Fibroblast of pulmonary artery (primary cell): ENCODE data around the gene IFIH1.

Experiments used
- DNase-seq: peaks from one replicate; pipeline ENCODE4 v3.0.0-alpha.2; 2010; ENCODE audit warnings: low read depth
- H3K4me3 ChIP-seq: replicated peaks from 2 replicates; pipeline ENCODE4 v1.5.1; 2011; ENCODE audit warnings: low read depth, mild to moderate bottlenecking, control low read depth, low read length, moderate library complexity
- TF ChIP-seq, protein P1 (sequence below): IDR thresholded peaks from 2 replicates; pipeline ENCODE4 v1.5.1; 2011; ENCODE audit warnings: mild to moderate bottlenecking, control low read depth, low read length, inconsistent platforms; ENCODE audit errors: missing control alignments

IFIH1 gene

DNA sequence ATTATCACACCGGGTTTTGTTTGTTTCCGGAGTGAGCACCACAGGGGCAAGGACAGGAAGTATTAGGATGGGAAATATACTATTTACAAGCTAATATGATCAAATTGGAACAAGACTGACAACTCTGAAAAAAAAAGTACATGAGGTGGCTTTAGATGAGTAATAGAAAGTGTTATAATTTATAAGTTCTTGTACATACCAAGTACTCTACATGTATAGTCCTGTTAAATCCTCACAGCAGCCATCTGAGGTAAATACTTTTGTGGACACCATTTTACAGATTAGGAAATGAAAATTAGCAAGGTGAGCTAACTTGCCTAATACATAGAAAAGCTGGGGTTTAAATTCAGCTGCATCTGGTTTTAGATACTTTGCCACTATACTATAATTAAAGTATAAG is 86.5 kb downstream of the IFIH1 start:
- no peak overlapping the region for H3K4me3 ChIP-seq
- DNase-seq = no peak
- TF ChIP-seq, protein P1, sequence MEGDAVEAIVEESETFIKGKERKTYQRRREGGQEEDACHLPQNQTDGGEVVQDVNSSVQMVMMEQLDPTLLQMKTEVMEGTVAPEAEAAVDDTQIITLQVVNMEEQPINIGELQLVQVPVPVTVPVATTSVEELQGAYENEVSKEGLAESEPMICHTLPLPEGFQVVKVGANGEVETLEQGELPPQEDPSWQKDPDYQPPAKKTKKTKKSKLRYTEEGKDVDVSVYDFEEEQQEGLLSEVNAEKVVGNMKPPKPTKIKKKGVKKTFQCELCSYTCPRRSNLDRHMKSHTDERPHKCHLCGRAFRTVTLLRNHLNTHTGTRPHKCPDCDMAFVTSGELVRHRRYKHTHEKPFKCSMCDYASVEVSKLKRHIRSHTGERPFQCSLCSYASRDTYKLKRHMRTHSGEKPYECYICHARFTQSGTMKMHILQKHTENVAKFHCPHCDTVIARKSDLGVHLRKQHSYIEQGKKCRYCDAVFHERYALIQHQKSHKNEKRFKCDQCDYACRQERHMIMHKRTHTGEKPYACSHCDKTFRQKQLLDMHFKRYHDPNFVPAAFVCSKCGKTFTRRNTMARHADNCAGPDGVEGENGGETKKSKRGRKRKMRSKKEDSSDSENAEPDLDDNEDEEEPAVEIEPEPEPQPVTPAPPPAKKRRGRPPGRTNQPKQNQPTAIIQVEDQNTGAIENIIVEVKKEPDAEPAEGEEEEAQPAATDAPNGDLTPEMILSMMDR = no peak

DNA sequence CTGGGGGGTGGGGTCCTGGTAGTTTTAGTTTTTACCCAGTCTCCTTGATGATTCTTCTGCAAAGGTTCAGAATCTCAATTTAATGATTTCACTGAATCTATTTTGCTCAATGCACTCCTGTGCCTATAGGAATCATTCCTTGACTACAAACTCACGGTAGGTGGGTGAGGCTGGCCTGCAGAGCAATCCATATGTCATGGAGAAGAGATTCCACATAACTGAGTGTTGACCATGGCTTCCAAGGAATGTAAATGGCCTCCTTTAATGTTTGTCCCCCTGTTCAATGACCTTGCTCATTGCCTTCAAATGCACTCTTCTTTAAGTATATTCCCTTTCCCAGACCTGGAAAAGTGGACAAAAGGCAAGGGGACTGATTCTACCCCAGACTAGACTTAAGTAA is 87.7 kb downstream of the IFIH1 start:
- DNase-seq = no peak
- H3K4me3 ChIP-seq = no peak overlapping the region
- TF ChIP-seq, protein P1 = no peak

GRCh38 chr2:162226836-162227235 is 91.6 kb downstream of the IFIH1 start:
- DNase-seq = no peak
- no peak overlapping the region for H3K4me3 ChIP-seq
- TF ChIP-seq, protein P1 = no peak

DNA sequence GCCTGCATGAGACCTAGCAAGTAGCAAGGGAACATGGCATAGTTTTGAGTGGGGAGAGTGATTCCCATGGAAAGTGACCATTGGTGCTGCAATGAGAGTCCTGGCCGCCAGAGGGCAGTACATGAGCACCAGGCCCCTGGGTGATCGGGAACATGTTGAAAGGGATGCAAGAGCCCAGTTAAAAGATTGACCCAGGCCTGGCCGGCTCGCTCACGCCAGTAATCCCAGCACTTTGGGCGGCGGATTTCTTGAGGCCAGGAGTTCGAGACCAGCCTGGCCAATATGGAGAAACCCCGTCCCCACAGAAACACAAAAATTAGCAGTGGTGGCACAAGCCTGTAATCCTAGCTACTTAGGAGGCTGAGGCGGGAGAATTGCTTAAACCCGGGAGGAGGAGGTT is 97.4 kb downstream of the IFIH1 start:
- DNase-seq = peak; percentile 81
- H3K4me3 ChIP-seq = no peak overlapping the region
- TF ChIP-seq, protein P1 = peak; percentile 98

DNA sequence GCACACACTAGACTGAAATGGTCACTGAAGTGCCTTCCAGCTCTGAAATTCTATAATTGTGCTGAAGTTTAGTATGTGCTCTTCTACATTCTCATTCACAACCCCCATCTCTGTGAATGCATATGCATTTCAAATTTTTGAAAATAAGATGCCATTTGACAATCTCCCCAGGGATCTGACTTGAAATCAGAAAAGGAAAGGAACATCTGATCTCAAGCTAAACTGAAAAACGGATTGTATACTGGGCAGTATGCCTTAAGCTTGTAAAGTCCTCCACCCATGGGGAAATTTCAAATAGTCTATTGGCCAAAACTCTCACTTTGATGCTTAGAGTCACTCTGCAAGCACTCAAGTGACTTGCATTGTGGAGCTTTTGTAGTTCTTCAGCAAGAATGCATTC is 98.1 kb downstream of the IFIH1 start:
- H3K4me3 ChIP-seq = no peak overlapping the region
- no peak for DNase-seq
- TF ChIP-seq, protein P1 = no peak

GRCh38 chr2:162219426-162219825 is 99.1 kb downstream of the IFIH1 start:
- DNase-seq = no peak
- TF ChIP-seq, protein P1 = no peak
- no peak overlapping the region for H3K4me3 ChIP-seq

DNA sequence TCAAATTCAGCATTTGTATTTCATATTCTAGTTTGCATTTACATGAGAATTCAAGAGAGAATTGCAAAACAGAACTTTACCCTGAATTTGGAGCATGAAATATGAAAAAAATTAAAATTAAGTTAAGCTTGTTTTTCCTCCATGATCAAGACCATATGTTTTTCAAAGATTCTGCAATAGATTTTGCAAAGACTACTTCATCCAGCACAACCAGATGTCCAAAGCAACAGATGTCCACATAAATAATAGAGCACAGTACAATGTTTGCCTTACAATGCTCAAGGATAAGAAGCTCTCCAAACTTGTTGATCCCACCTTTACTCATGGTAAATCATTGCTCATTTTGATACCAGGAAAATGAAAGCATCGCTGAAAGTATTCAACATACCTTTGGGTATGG is 100.9 kb downstream of the IFIH1 start:
- TF ChIP-seq, protein P1 = no peak
- H3K4me3 ChIP-seq = no peak overlapping the region
- no peak for DNase-seq
